Measurements from ENCODE around the gene NEK7. TPM values are rescaled to one million over a fixed set of nuclear protein-coding genes. Genes with fewer than 3 reads are reported as not detected.

The NEK7 gene
- polyA plus RNA-seq, 4 donors: 14.9 to 38.3 (median 27.2) TPM

GRCh38 chr1:198261886-198262285 is 105.1 kb downstream of the NEK7 start:
- Histone ChIP-seq H3K27me3 (ENCODE audit: control insufficient read depth in 3 of 3, insufficient read depth in 3 of 3, low read length in 3 of 3) (no peaks in the 10 kb centered on the region), H3K9me3 (ENCODE audit: control insufficient read depth in 2 of 2, insufficient read depth in 1 of 2, low read depth in 1 of 2, low read length in 1 of 2) (peaks cover 0 to 4% of the 10 kb centered on the region in 2 donors), H3K36me3 (ENCODE audit: control insufficient read depth in 3 of 3, insufficient read depth in 2 of 3, low read depth in 1 of 3, low read length in 3 of 3) (no peaks in the 10 kb centered on the region), H3K27ac (ENCODE audit: low read depth in 1 of 3, low read length in 2 of 3) (no peak overlapping the region), H3K4me1 (ENCODE audit: control insufficient read depth in 3 of 3, insufficient read depth in 2 of 3, low read depth in 1 of 3, low read length in 2 of 3) (peaks cover 0 to 2% (median 0%) of the 10 kb centered on the region in 3 donors), H3K4me3 (ENCODE audit: low read depth in 1 of 3, low read length in 3 of 3) (no peak overlapping the region)
- FAIRE-seq: no peak
- DNase-seq: no peak

- no peak overlapping the region for H3K4me3 ChIP-seq (ENCODE audit: low read depth in 1 of 3, low read length in 3 of 3)
- no peaks in the 10 kb centered on the region for H3K27me3 ChIP-seq (ENCODE audit: control insufficient read depth in 3 of 3, insufficient read depth in 3 of 3, low read length in 3 of 3)
- no peaks in the 10 kb centered on the region for H3K36me3 ChIP-seq (ENCODE audit: control insufficient read depth in 3 of 3, insufficient read depth in 2 of 3, low read depth in 1 of 3, low read length in 3 of 3)
- DNase-seq (no peak), FAIRE-seq (no peak)
- H3K4me1 ChIP-seq (ENCODE audit: control insufficient read depth in 3 of 3, insufficient read depth in 2 of 3, low read depth in 1 of 3, low read length in 2 of 3): peaks cover 0 to 2% (median 0%) of the 10 kb centered on the region in 3 donors
- H3K27ac ChIP-seq (ENCODE audit: low read depth in 1 of 3, low read length in 2 of 3): no peak overlapping the region
- peaks cover 0 to 4% of the 10 kb centered on the region in 2 donors for H3K9me3 ChIP-seq (ENCODE audit: control insufficient read depth in 2 of 2, insufficient read depth in 1 of 2, low read depth in 1 of 2, low read length in 1 of 2)
- 82 to 96% (median 91%) methylated on average over 5 of the region's 5 CpGs for WGBS, 3 donors
Observed at GRCh38 chr1:198263186-198263585, 106.4 kb downstream of the NEK7 start.

- no peaks in the 10 kb centered on the region for H3K36me3 ChIP-seq (ENCODE audit: control insufficient read depth in 3 of 3, insufficient read depth in 2 of 3, low read depth in 1 of 3, low read length in 3 of 3)
- peaks cover 0 to 4% of the 10 kb centered on the region in 2 donors for H3K9me3 ChIP-seq (ENCODE audit: control insufficient read depth in 2 of 2, insufficient read depth in 1 of 2, low read depth in 1 of 2, low read length in 1 of 2)
- H3K27me3 ChIP-seq (ENCODE audit: control insufficient read depth in 3 of 3, insufficient read depth in 3 of 3, low read length in 3 of 3): no peaks in the 10 kb centered on the region
- no peak overlapping the region for H3K4me3 ChIP-seq (ENCODE audit: low read depth in 1 of 3, low read length in 3 of 3)
- FAIRE-seq (no peak), DNase-seq (no peak)
- H3K27ac ChIP-seq (ENCODE audit: low read depth in 1 of 3, low read length in 2 of 3): no peak overlapping the region
- H3K4me1 ChIP-seq (ENCODE audit: control insufficient read depth in 3 of 3, insufficient read depth in 2 of 3, low read depth in 1 of 3, low read length in 2 of 3): peaks cover 0 to 2% (median 0%) of the 10 kb centered on the region in 3 donors
Observed at GRCh38 chr1:198264282-198264681, 107.5 kb downstream of the NEK7 start.

- 79 to 95% (median 90%) methylated on average over 3 of the region's 3 CpGs for WGBS, 3 donors
- no peak overlapping the region for H3K4me3 ChIP-seq (ENCODE audit: low read depth in 1 of 3, low read length in 3 of 3)
- H3K9me3 ChIP-seq (ENCODE audit: control insufficient read depth in 2 of 2, insufficient read depth in 1 of 2, low read depth in 1 of 2, low read length in 1 of 2): peaks cover 0 to 4% of the 10 kb centered on the region in 2 donors
- H3K36me3 ChIP-seq (ENCODE audit: control insufficient read depth in 3 of 3, insufficient read depth in 2 of 3, low read depth in 1 of 3, low read length in 3 of 3): no peaks in the 10 kb centered on the region
- DNase-seq (peak; percentile 25 to 76), FAIRE-seq (no peak)
- H3K27me3 ChIP-seq (ENCODE audit: control insufficient read depth in 3 of 3, insufficient read depth in 3 of 3, low read length in 3 of 3): no peaks in the 10 kb centered on the region
- no peak overlapping the region for H3K27ac ChIP-seq (ENCODE audit: low read depth in 1 of 3, low read length in 2 of 3)
- peaks cover 0 to 2% (median 0%) of the 10 kb centered on the region in 3 donors for H3K4me1 ChIP-seq (ENCODE audit: control insufficient read depth in 3 of 3, insufficient read depth in 2 of 3, low read depth in 1 of 3, low read length in 2 of 3)
Observed at GRCh38 chr1:198265073-198265661, 108.4 kb downstream of the NEK7 start.

GRCh38 chr1:198267056-198267455 is 110.3 kb downstream of the NEK7 start:
- Histone ChIP-seq H3K27me3 (ENCODE audit: control insufficient read depth in 3 of 3, insufficient read depth in 3 of 3, low read length in 3 of 3) (no peaks in the 10 kb centered on the region), H3K36me3 (ENCODE audit: control insufficient read depth in 3 of 3, insufficient read depth in 2 of 3, low read depth in 1 of 3, low read length in 3 of 3) (no peaks in the 10 kb centered on the region), H3K4me1 (ENCODE audit: control insufficient read depth in 3 of 3, insufficient read depth in 2 of 3, low read depth in 1 of 3, low read length in 2 of 3) (peaks cover 0 to 2% (median 0%) of the 10 kb centered on the region in 3 donors), H3K9me3 (ENCODE audit: control insufficient read depth in 2 of 2, insufficient read depth in 1 of 2, low read depth in 1 of 2, low read length in 1 of 2) (peaks cover 0 to 7% of the 10 kb centered on the region in 2 donors), H3K27ac (ENCODE audit: low read depth in 1 of 3, low read length in 2 of 3) (no peak overlapping the region), H3K4me3 (ENCODE audit: low read depth in 1 of 3, low read length in 3 of 3) (no peak overlapping the region)
- FAIRE-seq: no peak
- no peak for DNase-seq

- Histone ChIP-seq H3K36me3 (ENCODE audit: control insufficient read depth in 3 of 3, insufficient read depth in 2 of 3, low read depth in 1 of 3, low read length in 3 of 3) (no peaks in the 10 kb centered on the region), H3K4me3 (ENCODE audit: low read depth in 1 of 3, low read length in 3 of 3) (no peak overlapping the region), H3K9me3 (ENCODE audit: control insufficient read depth in 2 of 2, insufficient read depth in 1 of 2, low read depth in 1 of 2, low read length in 1 of 2) (peaks cover 0 to 7% of the 10 kb centered on the region in 2 donors), H3K4me1 (ENCODE audit: control insufficient read depth in 3 of 3, insufficient read depth in 2 of 3, low read depth in 1 of 3, low read length in 2 of 3) (peaks cover 0 to 2% (median 0%) of the 10 kb centered on the region in 3 donors), H3K27ac (ENCODE audit: low read depth in 1 of 3, low read length in 2 of 3) (no peak overlapping the region), H3K27me3 (ENCODE audit: control insufficient read depth in 3 of 3, insufficient read depth in 3 of 3, low read length in 3 of 3) (no peaks in the 10 kb centered on the region)
- FAIRE-seq (no peak), DNase-seq (no peak)
- 96 to 99% (median 97%) methylated on average over 4 of the region's 4 CpGs for WGBS, 3 donors
Observed at GRCh38 chr1:198267921-198268320, 111.1 kb downstream of the NEK7 start.

GRCh38 chr1:198268784-198269645 is 112.2 kb downstream of the NEK7 start:
- no peaks in the 10 kb centered on the region for H3K27me3 ChIP-seq (ENCODE audit: control insufficient read depth in 3 of 3, insufficient read depth in 3 of 3, low read length in 3 of 3)
- H3K36me3 ChIP-seq (ENCODE audit: control insufficient read depth in 3 of 3, insufficient read depth in 2 of 3, low read depth in 1 of 3, low read length in 3 of 3): no peaks in the 10 kb centered on the region
- H3K27ac ChIP-seq (ENCODE audit: low read depth in 1 of 3, low read length in 2 of 3): no peak overlapping the region
- H3K4me3 ChIP-seq (ENCODE audit: low read depth in 1 of 3, low read length in 3 of 3): no peak overlapping the region
- DNase-seq (no peak), FAIRE-seq (no peak)
- peaks cover 0 to 2% (median 0%) of the 10 kb centered on the region in 3 donors for H3K4me1 ChIP-seq (ENCODE audit: control insufficient read depth in 3 of 3, insufficient read depth in 2 of 3, low read depth in 1 of 3, low read length in 2 of 3)
- peaks cover 0 to 7% of the 10 kb centered on the region in 2 donors for H3K9me3 ChIP-seq (ENCODE audit: control insufficient read depth in 2 of 2, insufficient read depth in 1 of 2, low read depth in 1 of 2, low read length in 1 of 2)
- WGBS, 3 donors: 28 to 58% (median 56%) methylated on average over 3 of the region's 3 CpGs

GRCh38 chr1:198269646-198269940 is 112.8 kb downstream of the NEK7 start:
- no peak overlapping the region for H3K27ac ChIP-seq (ENCODE audit: low read depth in 1 of 3, low read length in 2 of 3)
- DNase-seq (no peak), FAIRE-seq (no peak)
- H3K36me3 ChIP-seq (ENCODE audit: control insufficient read depth in 3 of 3, insufficient read depth in 2 of 3, low read depth in 1 of 3, low read length in 3 of 3): no peaks in the 10 kb centered on the region
- no peak overlapping the region for H3K4me3 ChIP-seq (ENCODE audit: low read depth in 1 of 3, low read length in 3 of 3)
- peaks cover 0 to 7% of the 10 kb centered on the region in 2 donors for H3K9me3 ChIP-seq (ENCODE audit: control insufficient read depth in 2 of 2, insufficient read depth in 1 of 2, low read depth in 1 of 2, low read length in 1 of 2)
- no peaks in the 10 kb centered on the region for H3K27me3 ChIP-seq (ENCODE audit: control insufficient read depth in 3 of 3, insufficient read depth in 3 of 3, low read length in 3 of 3)
- H3K4me1 ChIP-seq (ENCODE audit: control insufficient read depth in 3 of 3, insufficient read depth in 2 of 3, low read depth in 1 of 3, low read length in 2 of 3): peaks cover 0 to 2% (median 0%) of the 10 kb centered on the region in 3 donors
- WGBS, 3 donors: 87 to 93% (median 92%) methylated on average over 1 of the region's 1 CpG
